Esophagus muscularis mucosa (tissue), 4 donors: ENCODE data around the gene SLC16A12. TPM values are rescaled to one million over a fixed set of nuclear protein-coding genes. Genes with fewer than 3 reads are reported as not detected.

Source experiments
- DNase-seq: peaks from one replicate; pipeline ENCODE4 v3.0.0-alpha.2; 2017; ENCODE audit errors: extremely low spot score
- H3K27ac ChIP-seq, 4 donors: fragments of 200-600 bp; sonication (generic); replicated peaks in 1 of 4; 1 replicate in 3 of 4; 2 replicates in 1 of 4; pipeline ENCODE4 v1.5.1; 2016 to 2019; ENCODE audit warnings: mild to moderate bottlenecking in 1 of 4
- H3K27me3 ChIP-seq, 4 donors: fragments of 200-600 bp; sonication (generic); one replicate each; pipeline versions ENCODE4 v1.5.1 to v1.6.0; 2016 to 2019
- H3K36me3 ChIP-seq, 4 donors: fragments of 200-600 bp; sonication (generic); one replicate each; pipeline ENCODE4 v1.5.1; 2016 to 2019
- H3K4me1 ChIP-seq, 4 donors: fragments of 200-600 bp; sonication (generic); one replicate each; pipeline ENCODE4 v1.5.1; 2016 to 2019
- H3K4me3 ChIP-seq, 4 donors: fragments of 200-600 bp; sonication (generic); 1 replicate in 2 of 4; 2 replicates in 2 of 4; pipeline ENCODE4 v1.5.1; 2016 to 2019; ENCODE audit warnings: mild to moderate bottlenecking in 4 of 4, moderate library complexity in 1 of 4
- H3K9me3 ChIP-seq, 4 donors: fragments of 200-600 bp; sonication (generic); 1 replicate in 3 of 4; 2 replicates in 1 of 4; pipeline ENCODE4 v1.5.1; 2016 to 2019
- CTCF ChIP-seq, 3 experiments: fragments of 200-600 bp in 2 of 3; fragments of 450-650 bp in 1 of 3; sonication (generic) in 2 of 3; IDR thresholded peaks; one replicate each; pipeline ENCODE4 v1.5.1; 2017 to 2019; ENCODE audit warnings: antibody characterized with exemption in 3 of 3, mild to moderate bottlenecking in 2 of 3, moderate library complexity in 1 of 3
- EP300 ChIP-seq: sonication (generic); formaldehyde crosslinking; IDR thresholded peaks from one replicate; pipeline ENCODE4 v1.6.1; 2017; ENCODE audit warnings: antibody characterized with exemption
- POLR2A ChIP-seq: fragments of 450-650 bp; IDR thresholded peaks from one replicate; pipeline ENCODE4 v1.6.1; 2017; ENCODE audit warnings: antibody characterized with exemption, moderate library complexity, mild to moderate bottlenecking, low read depth
- POLR2AphosphoS5 ChIP-seq, 2 donors: sonication (generic); formaldehyde crosslinking; IDR thresholded peaks; one replicate each; pipeline ENCODE4 v1.6.1; 2017; ENCODE audit warnings: antibody characterized with exemption in 2 of 2
- whole genome bisulfite sequencing: methylation state at CpG from one replicate; pipeline ENCODE4 v1.1.5; 2018; 5-methylcytosine and 5-hydroxymethylcytosine counted together
- intact Hi-C: fragments of 100-400 bp; cut with DNase I; formaldehyde crosslinking; loops from one replicate; pipeline ENCODE4 v1.15.1; 2023
- total RNA-seq, 4 donors: library from RNA; depleted of rRNA; stranded (reverse); fragments of >200 nt; gene quantifications; one replicate each; pipeline versions ENCODE4 v1.1.0 to v1.2.1, GENCODE V29; 2016

SLC16A12 gene
- total RNA-seq, 4 donors from 2014 or later = 0.83 to 2.2 (median 1.9) TPM

GRCh38 chr10:89478739-89479654 is 56.4 kb downstream of the SLC16A12 start:
- Histone ChIP-seq H3K27me3 (no peaks in the 10 kb centered on the region), H3K36me3 (no peaks in the 10 kb centered on the region), H3K4me3 (no peak overlapping the region), H3K4me1 (peaks cover 78 to 89% (median 83%) of the 10 kb centered on the region in 4 donors), H3K9me3 (no peaks in the 10 kb centered on the region), H3K27ac (peak overlapping the region; percentile 84 to 90 (median 85))
- WGBS = 59% methylated on average over 5 of the region's 5 CpGs
- TF ChIP-seq POLR2AphosphoS5 (IDR thresholded peaks at IDR 0.05) (peak in 1 of 2 donors; percentile 11), CTCF (IDR thresholded peaks at IDR 0.05) (no peak)
- intact Hi-C loops = no loop called here
- DNase-seq = no peak

- H3K4me3 ChIP-seq = no peak overlapping the region
- H3K27me3 ChIP-seq = no peaks in the 10 kb centered on the region
- H3K27ac ChIP-seq = peak overlapping the region; percentile 84 to 90 (median 85)
- H3K36me3 ChIP-seq = no peaks in the 10 kb centered on the region
- no peaks in the 10 kb centered on the region for H3K9me3 ChIP-seq
- intact Hi-C loops = no loop called here
- DNase-seq = no peak
- TF ChIP-seq EP300 (peak; percentile 14), POLR2A (no peak), CTCF (IDR thresholded peaks at IDR 0.05) (no peak), POLR2AphosphoS5 (IDR thresholded peaks at IDR 0.05) (peak in 1 of 2 donors; percentile 12)
- peaks cover 78 to 91% (median 86%) of the 10 kb centered on the region in 4 donors for H3K4me1 ChIP-seq
- WGBS = 80% methylated on average over 4 of the region's 4 CpGs
These were observed 57.2 kb downstream of the SLC16A12 start for GRCh38 chr10:89478085-89478738.

GRCh38 chr10:89476150-89476549 is 59.2 kb downstream of the SLC16A12 start:
- 54% methylated on average over 6 of the region's 6 CpGs for WGBS
- peak overlapping the region; percentile 84 to 90 (median 85) for H3K27ac ChIP-seq
- peak overlapping the region in 1 of 4 donors; percentile 11 for H3K4me3 ChIP-seq
- H3K9me3 ChIP-seq = no peaks in the 10 kb centered on the region
- DNase-seq = no peak
- peaks cover 66 to 76% (median 72%) of the 10 kb centered on the region in 4 donors for H3K4me1 ChIP-seq
- intact Hi-C loops = no loop called here
- H3K36me3 ChIP-seq = no peaks in the 10 kb centered on the region
- H3K27me3 ChIP-seq = no peaks in the 10 kb centered on the region
- no peak for TF ChIP-seq EP300
- no peak for TF ChIP-seq CTCF (IDR thresholded peaks at IDR 0.05)
- TF ChIP-seq POLR2A = no peak
- no peak for TF ChIP-seq POLR2AphosphoS5 (IDR thresholded peaks at IDR 0.05)

- no peaks in the 10 kb centered on the region for H3K36me3 ChIP-seq
- intact Hi-C loops = no loop called here
- DNase-seq = no peak
- peak; percentile 19 for TF ChIP-seq EP300
- no peak for TF ChIP-seq CTCF (IDR thresholded peaks at IDR 0.05)
- TF ChIP-seq POLR2A = no peak
- peak in 1 of 2 donors; percentile 28 for TF ChIP-seq POLR2AphosphoS5 (IDR thresholded peaks at IDR 0.05)
- no peaks in the 10 kb centered on the region for H3K27me3 ChIP-seq
- WGBS = 28% methylated on average over 4 of the region's 4 CpGs
- H3K4me3 ChIP-seq = peak overlapping the region in 1 of 4 donors; percentile 11
- H3K27ac ChIP-seq = peak overlapping the region; percentile 84 to 90 (median 85)
- peaks cover 60 to 72% (median 67%) of the 10 kb centered on the region in 4 donors for H3K4me1 ChIP-seq
- no peaks in the 10 kb centered on the region for H3K9me3 ChIP-seq
These were observed 59.8 kb downstream of the SLC16A12 start for GRCh38 chr10:89475591-89475998.
